ENCODE data around the gene ZNF334.

Gene ZNF334

DNA sequence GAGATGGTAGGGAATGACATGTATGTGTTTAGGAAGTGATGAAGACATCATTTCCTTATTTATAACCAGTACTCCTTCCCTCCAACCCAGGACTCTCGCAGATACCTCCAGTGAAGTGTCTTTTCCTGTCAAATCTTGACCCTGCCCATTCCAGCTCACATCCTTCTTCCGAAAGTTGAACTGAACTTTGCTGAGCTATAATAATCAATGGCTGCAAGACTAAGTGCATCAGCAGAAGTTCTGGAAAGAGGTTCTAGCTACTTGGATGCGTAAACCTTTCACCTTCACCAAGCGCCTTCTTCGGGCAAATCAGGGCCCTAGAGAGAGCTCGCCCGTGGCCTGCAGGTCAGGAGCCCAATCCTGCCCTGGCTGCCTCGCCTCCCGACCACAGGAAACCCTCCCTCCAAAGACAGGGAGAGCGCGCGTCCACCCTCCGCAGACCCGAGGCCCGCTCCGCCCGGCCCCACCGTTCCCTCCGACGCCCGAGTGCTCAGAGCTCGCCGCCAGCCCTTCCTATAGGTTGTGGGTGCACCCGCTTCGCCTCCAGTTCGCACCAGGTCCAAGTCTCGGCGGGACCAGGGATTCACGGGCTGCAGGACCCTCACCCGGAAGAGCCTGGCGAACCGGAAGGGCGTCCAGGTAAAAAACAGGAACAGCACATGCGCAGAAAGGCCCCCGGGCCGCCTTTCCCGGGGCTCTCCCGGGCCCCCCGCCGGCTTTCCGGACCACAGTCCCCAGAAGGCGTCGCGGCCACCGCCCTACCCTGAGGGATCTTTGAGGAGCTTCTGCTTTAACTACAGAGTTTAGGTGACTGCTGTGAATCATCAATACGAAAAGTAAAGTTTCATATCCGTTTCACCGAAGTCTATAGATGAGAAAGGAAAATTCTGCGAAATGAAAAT, at the start of gene ZNF334:
ZNF334 (minus strand) TSS at position 617 of the 902 bp plus-strand sequence. CDS start 1,457 bp downstream, outside the sequence.
- DNase-seq, result no peak

DNA sequence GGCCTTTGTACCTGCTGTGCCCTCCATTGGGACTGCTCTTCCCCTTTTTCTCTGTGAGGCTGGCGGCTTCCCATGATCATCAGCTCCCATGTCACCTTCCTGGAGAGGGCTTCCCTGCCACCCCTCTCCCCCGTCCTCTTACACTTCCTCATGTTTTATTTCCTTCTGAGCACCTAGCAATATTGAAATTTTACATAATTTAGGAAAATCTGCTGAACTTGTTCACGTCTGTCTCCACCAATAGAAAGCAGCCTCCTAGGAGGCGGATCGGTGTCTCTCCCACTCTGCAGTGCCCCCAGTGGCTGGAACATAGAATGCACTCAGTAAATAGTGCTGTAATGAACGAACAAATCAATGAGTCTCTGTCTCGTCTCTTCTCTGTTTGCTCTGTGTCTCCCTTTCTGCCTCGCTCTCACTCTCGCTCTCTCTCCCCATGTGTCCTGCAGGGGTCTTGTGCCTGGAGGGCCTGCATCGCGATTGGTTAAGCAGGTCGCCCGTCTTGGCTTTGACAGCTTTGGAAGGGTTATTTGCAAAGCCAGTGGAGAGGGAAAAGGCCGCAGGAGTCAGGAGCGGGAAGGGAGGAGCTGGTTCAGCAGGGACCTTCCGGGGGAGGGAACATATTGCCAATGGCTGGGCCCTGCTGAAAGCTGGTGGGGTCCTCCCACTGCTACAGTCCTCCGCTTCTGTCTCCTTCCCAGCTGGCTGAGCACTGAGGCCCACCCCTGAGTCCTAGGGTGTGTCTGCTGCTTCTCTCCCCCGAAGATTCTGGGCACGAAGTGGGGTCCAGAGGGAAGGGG, 49.2 kb upstream of the ZNF334 start:
- peak; percentile 50 for DNase-seq

DNA sequence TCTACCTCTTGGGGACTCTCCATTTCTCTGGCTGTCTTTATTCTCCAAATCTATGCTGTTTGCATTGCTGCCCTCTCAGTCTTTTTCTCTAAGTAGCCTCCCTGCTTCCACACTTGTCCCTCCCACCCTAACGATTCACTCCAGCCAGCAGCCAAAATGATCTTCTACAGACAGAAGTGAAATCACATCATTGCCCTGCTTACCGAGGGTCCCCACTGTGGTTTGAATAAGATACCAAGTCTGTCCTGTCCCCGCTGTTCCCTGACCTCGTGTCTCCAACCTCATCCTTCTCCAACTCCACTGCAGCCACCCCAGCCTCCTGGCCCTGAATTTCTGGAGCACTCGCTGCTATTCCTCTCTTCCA, 48.6 kb upstream of the ZNF334 start:
- no peak for DNase-seq

DNA sequence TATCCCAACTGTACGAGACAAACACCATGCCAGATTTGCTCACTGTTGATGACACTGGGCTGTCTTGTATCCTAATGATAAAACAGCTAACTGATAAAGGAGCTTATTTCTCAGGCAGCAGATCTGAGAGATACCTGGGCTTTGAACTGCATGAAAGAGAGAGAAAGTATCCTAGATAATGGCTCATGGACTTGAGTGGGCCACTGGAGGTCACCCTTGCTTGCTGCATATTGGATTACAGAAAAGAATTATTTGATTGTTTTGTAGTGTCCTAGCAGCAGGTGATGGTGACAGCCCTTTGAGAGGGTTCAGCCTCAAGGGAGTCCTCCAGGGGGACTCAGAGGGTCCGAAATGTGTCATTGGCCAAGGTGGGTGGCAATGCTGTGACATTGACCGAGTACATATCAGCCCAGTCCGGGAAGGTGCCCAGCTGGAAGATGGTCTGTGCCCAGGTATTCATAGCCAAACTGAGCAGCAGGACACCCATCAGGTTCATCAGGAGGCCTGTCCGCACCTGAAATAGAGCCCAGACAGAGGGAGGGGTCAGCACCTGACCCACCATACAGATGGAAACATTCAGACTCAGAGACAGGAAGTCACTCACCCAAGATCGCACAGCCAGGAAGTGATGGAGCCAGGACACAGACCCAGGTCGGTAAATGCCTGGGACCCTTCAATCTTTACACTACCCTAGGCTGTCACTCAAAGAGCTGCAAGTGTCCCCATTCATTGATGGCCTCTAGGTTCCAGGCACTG, 46.5 kb upstream of the ZNF334 start:
- DNase-seq, result no peak

DNA sequence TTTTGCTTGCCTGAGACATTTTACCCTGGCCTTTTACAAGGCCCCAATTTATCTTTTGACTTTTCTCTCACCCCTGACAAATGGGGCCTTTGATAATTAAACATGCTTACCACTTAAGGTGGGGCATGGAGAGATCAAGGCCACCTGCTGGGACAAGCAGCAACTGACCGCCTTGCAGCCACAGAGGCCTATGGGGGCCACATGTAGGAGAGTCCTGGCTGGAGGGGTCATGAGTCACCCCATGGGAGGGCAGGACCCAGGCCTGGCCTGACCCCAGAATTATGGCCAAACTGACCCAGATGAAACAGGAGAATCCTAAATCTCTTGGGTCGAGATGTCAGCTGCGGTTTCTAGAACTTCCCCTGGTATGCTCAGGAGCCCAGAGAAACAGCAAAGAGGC, 45.6 kb upstream of the ZNF334 start:
- no peak for DNase-seq

DNA sequence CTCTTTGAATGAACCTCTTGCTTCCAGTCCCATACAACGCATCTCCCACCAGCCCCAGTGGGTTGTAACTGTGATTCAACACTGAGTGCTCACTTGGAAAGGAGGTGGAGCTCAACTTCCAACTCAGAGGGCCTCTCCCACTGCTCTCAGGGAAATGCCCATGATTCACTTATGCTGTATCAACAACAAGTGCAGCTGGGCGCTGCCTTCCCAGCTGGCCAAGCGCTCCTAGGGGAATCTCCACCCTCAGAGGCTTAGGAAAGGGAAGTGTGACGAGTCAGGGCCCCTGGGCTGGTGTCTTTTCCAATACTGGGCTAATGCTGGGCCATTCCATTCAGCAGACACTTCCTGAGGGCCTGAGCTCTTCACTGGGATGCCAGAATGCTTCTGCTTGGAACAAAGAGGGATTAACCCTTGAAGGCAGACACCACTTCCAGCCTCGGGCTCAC, 45.2 kb upstream of the ZNF334 start:
- DNase-seq, result no peak

DNA sequence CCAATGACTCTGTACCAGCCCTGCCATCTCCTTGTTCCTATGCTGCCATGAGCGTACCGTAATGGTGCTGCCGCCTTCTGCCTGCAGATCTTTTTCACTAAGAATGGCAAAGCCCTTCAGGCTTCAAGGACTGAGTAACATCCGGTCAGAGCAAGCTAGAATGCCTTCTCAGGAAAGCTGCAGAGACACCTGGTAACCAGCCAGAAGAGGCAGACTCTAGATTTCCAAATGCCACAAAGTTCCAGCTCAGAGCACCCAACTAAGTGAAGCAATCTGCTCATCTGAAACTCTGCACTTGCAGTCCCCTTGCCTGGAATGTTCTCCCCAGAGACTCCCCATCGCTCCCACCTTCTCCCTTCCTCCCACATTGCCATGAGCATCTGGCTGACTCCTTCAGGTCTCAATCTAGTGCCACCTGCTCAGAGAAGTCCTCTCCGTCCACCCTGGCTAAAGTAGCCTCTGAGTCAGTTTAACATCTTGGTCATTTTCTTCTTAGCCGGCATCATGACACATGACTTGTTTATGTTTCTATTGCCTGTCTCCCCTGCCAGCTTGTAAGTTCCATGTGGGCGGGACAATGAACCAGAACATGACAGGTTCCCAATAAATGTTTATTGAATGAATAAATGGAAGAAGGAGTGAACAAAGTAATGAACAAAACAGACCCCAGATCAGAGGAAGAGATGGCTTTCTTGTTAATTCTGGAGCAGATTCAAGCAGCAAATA, 44.0 kb upstream of the ZNF334 start:
- no peak for DNase-seq

DNA sequence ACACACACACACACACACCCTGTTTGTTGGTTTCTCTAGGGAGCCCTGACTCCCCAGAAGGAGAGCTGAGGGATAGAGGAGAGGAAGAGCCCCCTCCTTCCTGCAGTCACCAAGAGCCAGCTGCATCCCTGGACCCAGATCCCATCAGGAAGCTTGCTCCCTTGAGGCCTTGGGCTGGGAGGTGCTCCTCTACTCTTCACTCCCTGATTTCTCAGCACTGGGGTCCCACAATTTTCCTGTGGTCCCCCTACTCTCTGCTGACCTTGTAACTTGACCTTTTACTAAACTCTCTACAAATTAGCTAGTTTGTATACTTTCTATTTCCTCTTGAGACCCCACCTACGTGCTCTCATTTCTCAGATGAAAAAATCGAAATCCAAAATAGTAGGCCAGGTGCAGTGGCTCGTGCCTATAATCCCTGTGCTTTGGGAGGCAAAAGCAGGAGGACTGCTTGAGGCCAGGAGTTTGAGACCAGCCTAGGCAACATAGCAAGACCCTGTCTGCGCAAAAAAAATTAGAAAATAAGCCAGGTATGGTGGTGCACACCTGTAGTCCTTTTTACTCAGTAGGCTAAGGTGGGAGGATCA, 42.1 kb upstream of the ZNF334 start:
- no peak for DNase-seq

DNA sequence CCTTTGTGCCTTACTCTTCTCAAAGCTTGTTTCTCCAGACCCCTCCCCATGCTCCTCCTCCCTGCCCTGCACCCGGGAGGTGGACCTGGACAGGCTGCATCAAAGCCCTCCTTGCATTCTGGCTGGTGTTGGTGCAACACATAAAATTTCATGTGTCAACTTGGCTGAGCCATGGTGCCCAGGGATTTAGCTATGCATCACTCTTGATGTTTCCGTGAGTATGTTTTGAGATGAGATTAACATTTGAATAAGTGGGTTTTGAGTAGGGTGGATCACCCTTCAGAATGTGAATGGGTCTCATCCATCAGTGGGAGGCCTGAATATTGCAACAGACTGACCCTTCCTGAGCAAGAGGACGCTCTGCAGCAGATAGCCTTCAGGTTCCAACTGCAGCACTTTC, 41.5 kb upstream of the ZNF334 start:
- no peak for DNase-seq

DNA sequence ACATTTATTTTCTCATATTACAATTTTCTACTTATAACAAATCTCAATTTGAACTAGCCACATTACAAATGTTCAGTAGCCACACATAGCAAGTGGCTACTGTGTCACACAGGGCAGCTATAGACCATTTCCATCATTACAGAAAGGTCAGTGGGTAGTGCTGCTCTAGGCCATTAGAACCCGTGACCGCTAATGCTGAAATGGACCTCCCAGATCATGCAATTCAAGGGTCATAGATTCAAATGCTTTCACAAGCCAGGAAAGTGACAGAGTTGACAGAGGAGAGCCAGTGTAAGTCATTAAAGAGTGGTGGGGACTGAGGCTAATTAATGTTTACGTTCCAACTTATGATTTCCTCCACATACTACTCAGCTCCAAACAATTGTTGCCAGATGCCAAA, 40.6 kb upstream of the ZNF334 start:
- DNase-seq, result no peak

DNA sequence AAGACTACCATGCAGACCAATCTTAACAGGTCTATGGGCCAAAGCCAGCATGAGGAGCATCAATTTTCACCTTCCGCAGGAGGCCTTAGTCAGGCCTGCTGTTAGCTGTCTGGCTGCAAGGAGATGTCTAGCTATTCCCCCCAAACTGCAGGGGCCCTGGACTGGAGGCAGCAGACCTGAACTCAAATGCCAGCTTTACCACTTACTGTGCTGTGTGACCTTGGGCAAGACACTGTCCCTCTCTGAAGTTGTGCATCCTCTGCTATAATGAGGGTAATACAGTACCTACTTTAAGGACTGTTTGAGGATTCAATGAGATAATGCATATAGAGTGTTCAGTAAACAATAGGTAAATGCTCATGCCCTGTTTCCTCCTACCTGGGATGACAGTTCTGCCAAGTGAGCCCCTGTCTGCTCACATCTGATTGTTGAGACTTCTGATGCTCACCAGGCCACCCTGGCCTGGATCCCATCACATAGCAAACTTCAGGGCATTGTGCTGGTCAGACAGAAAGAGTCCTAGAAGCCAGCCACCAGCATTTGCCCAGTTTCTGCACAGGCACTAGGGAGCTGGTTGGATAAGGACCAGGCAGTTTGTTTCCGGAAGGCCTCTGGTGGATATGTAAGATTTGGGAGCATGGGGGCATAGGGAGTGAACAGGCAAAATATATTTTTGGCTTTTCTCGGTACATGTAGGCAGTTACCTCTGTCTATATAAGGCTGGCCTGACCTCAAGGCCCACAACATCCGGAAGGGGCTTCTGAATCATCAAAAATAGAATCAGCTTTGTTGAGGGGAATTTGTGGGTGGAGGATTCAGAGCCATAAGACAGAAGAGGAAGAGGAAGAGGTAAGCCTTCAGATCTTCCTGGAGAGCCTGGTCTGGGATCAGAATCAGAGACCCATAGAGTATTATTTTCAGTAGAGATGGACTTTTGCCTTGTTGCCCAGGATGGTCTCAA, 39.4 kb upstream of the ZNF334 start:
- no peak for DNase-seq

DNA sequence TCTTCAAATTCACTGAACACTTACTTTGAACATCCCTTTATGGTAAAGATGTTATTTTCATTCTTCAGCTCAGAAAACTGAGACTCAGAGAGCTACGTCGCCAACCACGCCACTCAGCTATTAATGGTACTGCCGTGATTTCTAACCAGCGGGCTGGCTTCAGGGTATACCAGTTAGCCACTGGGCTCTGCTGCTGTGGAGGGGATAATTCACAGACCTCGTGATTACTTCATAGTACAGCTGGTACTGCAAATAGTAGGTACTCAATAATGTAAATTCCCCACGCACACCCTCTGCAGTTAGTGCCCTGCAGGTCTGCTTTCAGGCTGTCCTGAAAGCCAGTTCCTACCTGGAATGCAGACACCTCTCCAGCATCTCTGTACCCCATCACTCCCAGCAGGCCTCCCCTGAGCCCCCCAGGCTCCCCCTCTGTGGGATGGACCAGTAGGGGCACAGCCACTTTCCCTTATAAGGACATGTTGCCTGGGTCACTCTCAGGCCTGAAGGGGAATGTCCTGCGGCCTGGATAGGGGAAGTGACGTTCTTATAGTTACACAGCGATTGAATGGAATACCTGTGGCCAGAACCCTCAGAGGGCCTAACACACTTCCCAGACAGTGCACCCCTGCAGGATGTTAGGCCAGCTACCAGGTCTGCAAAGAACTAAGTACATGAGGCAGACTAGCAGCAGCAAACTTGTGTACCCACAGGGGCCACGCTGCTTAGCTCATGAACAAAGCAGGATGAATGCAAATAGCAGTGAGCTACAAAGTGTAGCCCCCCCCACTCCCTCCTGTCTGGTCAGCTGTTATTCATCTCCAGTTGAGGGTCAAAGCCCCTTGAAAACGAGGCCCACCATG, 38.4 kb upstream of the ZNF334 start:
- DNase-seq, result no peak

DNA sequence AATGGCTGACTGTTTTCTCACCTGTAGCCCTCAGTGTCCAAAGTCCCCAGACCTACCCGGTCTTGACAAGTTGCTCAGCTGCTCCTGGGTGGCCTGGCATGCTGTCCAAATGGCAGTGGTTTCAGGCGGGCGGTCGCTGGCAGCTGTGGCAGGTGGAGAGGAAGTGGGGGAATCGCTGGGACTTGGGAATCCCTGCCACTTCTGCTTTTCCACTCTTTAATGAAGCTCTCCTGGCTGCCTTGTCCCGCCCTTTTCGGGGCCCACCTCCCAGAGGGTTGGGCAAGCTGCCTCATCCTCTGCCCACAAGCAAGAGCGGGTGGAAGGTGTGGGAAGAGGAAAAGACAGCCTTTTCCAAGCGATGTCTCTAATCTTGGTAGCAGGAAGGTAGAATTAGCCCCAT, 37.1 kb upstream of the ZNF334 start, which contains the start of gene OCSTAMP:
OCSTAMP (minus strand) TSS at position 194 of the 400 bp plus-strand sequence; CDS start at position 100, 94 bp downstream.
- DNase-seq, result no peak

DNA sequence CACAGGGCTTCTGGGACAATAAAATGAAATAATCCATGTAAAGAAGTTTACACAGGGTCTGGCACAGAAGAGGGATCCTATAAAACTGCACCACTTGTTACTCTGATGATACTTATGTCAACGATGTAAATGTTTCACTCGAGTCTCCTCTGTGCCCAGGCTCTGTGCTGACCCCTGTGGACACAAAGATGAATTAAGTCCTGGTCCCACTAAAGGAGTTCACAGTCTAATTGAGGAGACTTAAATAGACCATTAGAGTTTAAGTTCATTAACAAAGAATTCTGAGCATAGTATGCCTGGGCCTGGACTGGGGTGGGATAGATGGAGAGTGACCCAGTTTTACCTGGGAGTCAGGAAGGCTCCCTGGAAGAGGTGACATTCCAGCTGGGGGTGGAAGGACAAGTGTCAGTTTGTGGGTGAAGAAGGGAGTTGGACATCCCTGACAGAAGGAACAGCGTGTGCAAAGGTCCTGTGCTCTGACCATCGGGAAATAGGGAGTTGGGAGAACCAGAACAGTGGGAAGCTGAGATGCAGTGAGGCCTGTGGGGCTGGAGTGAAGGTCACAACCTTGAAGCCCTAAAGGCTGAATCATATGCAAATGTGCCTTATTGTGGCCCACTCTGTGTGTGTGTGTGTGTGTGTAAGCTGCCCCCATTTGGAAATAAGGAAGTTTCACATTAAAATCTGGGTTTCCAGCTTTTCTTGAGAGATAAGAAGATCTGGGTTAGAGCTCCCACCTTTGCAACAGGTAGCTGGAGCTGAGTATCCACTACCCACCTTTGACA, 36.0 kb upstream of the ZNF334 start:
- DNase-seq, result no peak

DNA sequence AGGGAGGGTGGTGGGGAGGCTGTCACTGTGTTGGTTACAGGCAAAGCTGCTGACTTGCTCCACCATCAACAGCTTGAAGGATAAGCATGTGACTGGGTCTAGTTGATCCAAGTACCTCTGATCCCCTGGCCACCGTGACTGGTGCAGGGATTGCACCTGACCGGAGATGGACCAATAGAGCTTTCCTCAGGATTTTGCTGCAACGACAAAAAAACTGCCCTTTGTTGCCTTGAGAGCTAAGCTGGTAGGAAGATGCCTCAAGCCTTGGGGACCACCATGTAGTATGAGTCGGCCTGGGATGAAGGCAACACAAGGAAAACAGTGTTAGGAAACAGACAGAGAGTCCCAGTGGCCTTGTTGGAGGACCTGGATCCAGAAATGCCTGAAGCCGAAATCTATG, 35.3 kb upstream of the ZNF334 start:
- DNase-seq, result no peak

DNA sequence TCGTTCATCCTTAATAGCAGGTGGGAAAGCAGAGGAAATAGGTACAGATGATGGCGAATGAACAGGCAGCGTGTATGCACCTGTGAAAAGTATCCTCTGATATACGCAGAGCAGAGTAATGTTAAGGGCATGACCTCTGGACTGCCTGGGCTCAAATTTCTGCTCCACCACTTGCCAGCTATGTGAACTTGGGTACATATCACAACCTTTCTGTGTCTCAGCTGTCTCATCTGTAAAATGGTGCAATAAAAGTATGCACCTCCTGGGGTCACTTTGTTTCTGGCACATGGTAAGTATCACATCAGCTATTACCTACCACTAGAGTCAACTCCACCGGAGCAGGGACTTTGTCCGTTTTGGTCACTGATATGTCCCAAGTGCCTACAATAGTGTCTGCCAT, 34.6 kb upstream of the ZNF334 start:
- no peak for DNase-seq

DNA sequence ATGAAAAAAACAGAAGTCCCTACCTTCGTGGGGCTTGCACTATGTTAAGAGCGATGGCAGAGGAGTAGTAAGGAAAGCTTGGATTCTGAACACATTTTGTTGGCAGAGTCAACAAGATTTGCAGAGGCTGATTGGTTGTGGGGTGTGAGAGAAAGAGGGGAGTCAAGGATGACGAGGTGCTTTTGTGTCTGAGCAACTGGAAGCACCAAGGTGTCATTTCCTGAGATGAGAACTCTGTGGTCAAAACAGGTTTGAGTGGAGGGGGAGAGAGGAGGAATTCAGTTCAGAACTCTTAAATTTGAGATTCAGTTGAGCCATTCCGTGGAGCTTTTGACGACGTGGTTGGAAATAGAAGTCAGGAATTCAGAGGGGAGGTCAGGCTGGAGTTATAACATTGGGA, 33.6 kb upstream of the ZNF334 start:
- DNase-seq, result no peak

DNA sequence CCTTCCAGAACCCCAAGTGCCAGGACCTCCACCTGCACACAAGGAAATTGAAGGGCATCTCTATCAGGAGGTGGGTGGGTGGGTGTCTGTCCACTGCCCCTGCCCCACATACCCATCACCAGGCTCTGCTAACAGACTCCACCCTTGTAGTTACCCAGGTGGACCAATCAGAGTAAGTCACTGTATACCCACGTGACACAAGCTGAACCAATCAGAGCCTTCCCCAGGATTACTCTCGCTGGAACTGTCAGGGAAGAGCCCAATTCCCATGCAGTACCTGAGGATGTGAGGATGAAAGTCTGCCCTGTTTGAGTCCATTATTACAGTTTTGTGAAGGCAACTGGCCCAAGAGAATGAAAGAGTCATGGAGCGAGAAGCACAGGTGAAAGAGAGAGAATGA, 32.9 kb upstream of the ZNF334 start:
- DNase-seq, result no peak

DNA sequence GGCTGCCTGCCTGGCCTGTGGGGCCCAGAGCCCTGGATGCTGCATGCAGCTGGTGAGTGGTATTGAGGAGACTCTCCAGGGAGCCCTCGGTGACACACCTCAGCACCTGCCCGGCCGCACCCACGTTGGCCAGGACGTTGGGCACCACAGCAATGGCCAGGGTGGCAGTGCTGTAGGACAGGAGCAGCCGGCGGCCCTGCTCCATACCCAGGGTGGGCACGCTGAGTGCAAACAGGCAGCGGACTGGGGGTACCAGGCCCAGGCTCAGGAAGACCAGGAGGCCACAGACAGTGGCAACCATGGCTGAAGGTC, 32.4 kb upstream of the ZNF334 start:
- DNase-seq, result no peak
